ENCODE data around the gene ZNRF4. TPM values are rescaled to one million over a fixed set of nuclear protein-coding genes. Genes with fewer than 3 reads are reported as not detected.
"Not testable (repeated sequence)": the region's sequence is repeated elsewhere in the genome, so short reads cannot be mapped to it uniquely, and the experiment has no call there.

Gene ZNRF4, protein sequence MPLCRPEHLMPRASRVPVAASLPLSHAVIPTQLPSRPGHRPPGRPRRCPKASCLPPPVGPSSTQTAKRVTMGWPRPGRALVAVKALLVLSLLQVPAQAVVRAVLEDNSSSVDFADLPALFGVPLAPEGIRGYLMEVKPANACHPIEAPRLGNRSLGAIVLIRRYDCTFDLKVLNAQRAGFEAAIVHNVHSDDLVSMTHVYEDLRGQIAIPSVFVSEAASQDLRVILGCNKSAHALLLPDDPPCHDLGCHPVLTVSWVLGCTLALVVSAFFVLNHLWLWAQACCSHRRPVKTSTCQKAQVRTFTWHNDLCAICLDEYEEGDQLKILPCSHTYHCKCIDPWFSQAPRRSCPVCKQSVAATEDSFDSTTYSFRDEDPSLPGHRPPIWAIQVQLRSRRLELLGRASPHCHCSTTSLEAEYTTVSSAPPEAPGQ
- total RNA-seq (not detected), polyA plus RNA-seq (not detected), total RNA-seq (not detected)

- no peak within 1 kb of the TSS for H3K27ac ChIP-seq (ENCODE audit: low read depth, low read length)
- POLR2A ChIA-PET = no interaction called here
- no peaks in the 10 kb centered on the region for H3K4me1 Mint-ChIP-seq
Observed at GRCh38 chr19:5455367-5456129, at the start of gene ZNRF4. Gene ZNRF4, plus strand, starts transcription at chr19:5455417. Its CDS starts 75 bp downstream, at chr19:5455492.

GRCh38 chr19:5406198-5406597 lies 49.0 kb upstream of the ZNRF4 start:
- intact Hi-C loops (cut with micrococcal nuclease); DNase-seq; POLR2A ChIA-PET; H3K27ac Mint-ChIP-seq; H3K27ac ChIP-seq (ENCODE audit: low read depth, low read length); H3K4me3 Mint-ChIP-seq; H3K27me3 ChIP-seq (ENCODE audit: control insufficient read depth in 2 of 2, insufficient read depth in 2 of 2, low read length in 2 of 2); H3K4me1 ChIP-seq (ENCODE audit: control insufficient read depth in 2 of 2, insufficient read depth in 2 of 2, low read length in 2 of 2); H3K36me3 ChIP-seq (ENCODE audit: control insufficient read depth in 2 of 3, insufficient read depth in 3 of 3, low read length in 3 of 3); H3K4me3 ChIP-seq (ENCODE audit: low read length); CTCF ChIA-PET; ATAC-seq; H3K4me1 Mint-ChIP-seq; H3K9me3 ChIP-seq (ENCODE audit: control insufficient read depth in 2 of 3, low read length in 3 of 3): not testable (repeated sequence)
- Mint-ChIP-seq H3K9me3 (peaks cover 8 to 42% (median 18%) of the 10 kb centered on the region in 11 donors), H3K27me3 (peaks cover 0 to 34% (median 29%) of the 10 kb centered on the region in 5 donors), H3K36me3 (peaks cover 0 to 13% (median 0%) of the 10 kb centered on the region in 5 donors)

More at GRCh38 chr19:5455367-5456129, at the start of gene ZNRF4:
- Histone ChIP-seq H3K9me3 (ENCODE audit: control insufficient read depth in 2 of 3, low read length in 3 of 3) (peaks cover 0 to 7% (median 0%) of the 10 kb centered on the region in 3 experiments), H3K27me3 (ENCODE audit: control insufficient read depth in 2 of 2, insufficient read depth in 2 of 2, low read length in 2 of 2) (no peaks in the 10 kb centered on the region), H3K4me3 (ENCODE audit: low read length) (no peak within 1 kb of the TSS), H3K36me3 (ENCODE audit: control insufficient read depth in 2 of 3, insufficient read depth in 3 of 3, low read length in 3 of 3) (no peaks in the 10 kb centered on the region), H3K4me1 (ENCODE audit: control insufficient read depth in 2 of 2, insufficient read depth in 2 of 2, low read length in 2 of 2) (no peaks in the 10 kb centered on the region)
- ATAC-seq (no peak), DNase-seq (no peak)
- H3K9me3 Mint-ChIP-seq = peaks cover 0 to 8% (median 0%) of the 10 kb centered on the region in 11 donors
- no peak within 1 kb of the TSS for H3K4me3 Mint-ChIP-seq
- CTCF ChIA-PET = no interaction called here
- peaks cover 0 to 28% (median 6%) of the 10 kb centered on the region in 5 donors for H3K27me3 Mint-ChIP-seq
- no peak within 1 kb of the TSS for H3K27ac Mint-ChIP-seq
- intact Hi-C loops (cut with micrococcal nuclease) = no loop called here
- H3K36me3 Mint-ChIP-seq = no peaks in the 10 kb centered on the region

GRCh38 chr19:5406816-5407215 lies 48.4 kb upstream of the ZNRF4 start:
- H3K27ac ChIP-seq (ENCODE audit: low read depth, low read length) = no peak overlapping the region
- peaks cover 0 to 7% (median 0%) of the 10 kb centered on the region in 3 experiments for H3K9me3 ChIP-seq (ENCODE audit: control insufficient read depth in 2 of 3, low read length in 3 of 3)
- no peak overlapping the region for H3K4me3 ChIP-seq (ENCODE audit: low read length)
- no peak overlapping the region for H3K4me3 Mint-ChIP-seq
- H3K4me1 ChIP-seq (ENCODE audit: control insufficient read depth in 2 of 2, insufficient read depth in 2 of 2, low read length in 2 of 2) = no peaks in the 10 kb centered on the region
- H3K9me3 Mint-ChIP-seq = peaks cover 7 to 42% (median 18%) of the 10 kb centered on the region in 11 donors
- DNase-seq (no peak), ATAC-seq (no peak)
- intact Hi-C loops (cut with micrococcal nuclease) = no loop called here
- H3K36me3 Mint-ChIP-seq = peaks cover 0 to 13% (median 0%) of the 10 kb centered on the region in 5 donors
- H3K27me3 ChIP-seq (ENCODE audit: control insufficient read depth in 2 of 2, insufficient read depth in 2 of 2, low read length in 2 of 2) = no peaks in the 10 kb centered on the region
- H3K27me3 Mint-ChIP-seq = peaks cover 0 to 33% (median 29%) of the 10 kb centered on the region in 5 donors
- ChIA-PET POLR2A (no interaction called here), CTCF (no interaction called here)
- peaks cover 0 to 6% (median 0%) of the 10 kb centered on the region in 7 donors for H3K4me1 Mint-ChIP-seq
- H3K36me3 ChIP-seq (ENCODE audit: control insufficient read depth in 2 of 3, insufficient read depth in 3 of 3, low read length in 3 of 3) = no peaks in the 10 kb centered on the region
- H3K27ac Mint-ChIP-seq = no peak overlapping the region

DNA sequence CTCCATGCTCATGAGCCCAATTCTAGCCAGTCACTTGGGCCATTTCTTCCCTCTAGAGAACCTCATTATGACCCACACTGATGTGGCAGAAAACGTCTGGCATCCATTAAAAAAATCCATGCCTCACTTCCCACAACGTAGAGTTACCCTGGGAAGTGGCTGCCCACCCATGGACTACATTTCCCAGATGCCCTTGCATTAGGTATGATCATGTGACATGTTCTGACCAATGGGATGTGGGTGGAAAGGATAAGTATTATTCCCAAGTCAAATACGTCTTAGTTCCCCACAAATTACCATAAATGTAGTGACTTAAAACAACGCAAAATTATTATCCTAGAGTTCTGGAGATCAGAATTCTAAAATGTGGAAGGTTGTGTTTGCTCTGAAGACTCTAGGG lies 47.9 kb upstream of the ZNRF4 start:
- H3K36me3 Mint-ChIP-seq = peaks cover 0 to 13% (median 0%) of the 10 kb centered on the region in 5 donors
- H3K4me1 Mint-ChIP-seq = peaks cover 0 to 6% (median 0%) of the 10 kb centered on the region in 7 donors
- H3K4me3 Mint-ChIP-seq = no peak overlapping the region

GRCh38 chr19:5417495-5418436 lies 37.5 kb upstream of the ZNRF4 start:
- peaks cover 0 to 7% (median 0%) of the 10 kb centered on the region in 5 donors for H3K36me3 Mint-ChIP-seq
- Histone ChIP-seq H3K4me1 (ENCODE audit: control insufficient read depth in 2 of 2, insufficient read depth in 2 of 2, low read length in 2 of 2) (no peaks in the 10 kb centered on the region), H3K9me3 (ENCODE audit: control insufficient read depth in 2 of 3, low read length in 3 of 3) (no peaks in the 10 kb centered on the region), H3K27me3 (ENCODE audit: control insufficient read depth in 2 of 2, insufficient read depth in 2 of 2, low read length in 2 of 2) (no peaks in the 10 kb centered on the region), H3K4me3 (ENCODE audit: low read length) (no peak overlapping the region), H3K27ac (ENCODE audit: low read depth, low read length) (no peak overlapping the region), H3K36me3 (ENCODE audit: control insufficient read depth in 2 of 3, insufficient read depth in 3 of 3, low read length in 3 of 3) (no peaks in the 10 kb centered on the region)
- DNase-seq (no peak), ATAC-seq (no peak)
- no peaks in the 10 kb centered on the region for H3K4me1 Mint-ChIP-seq
- no peak overlapping the region for H3K27ac Mint-ChIP-seq
- H3K27me3 Mint-ChIP-seq = peaks cover 0 to 50% (median 43%) of the 10 kb centered on the region in 5 donors
- no peak overlapping the region for H3K4me3 Mint-ChIP-seq
- intact Hi-C loops (cut with micrococcal nuclease) = no loop called here
- ChIA-PET POLR2A (no interaction called here), CTCF (no interaction called here)
- H3K9me3 Mint-ChIP-seq = peaks cover 0 to 5% (median 0%) of the 10 kb centered on the region in 11 donors

More for the DNA sequence above, 47.9 kb upstream of the ZNRF4 start:
- ChIA-PET CTCF (no interaction called here), POLR2A (no interaction called here)
- H3K27ac ChIP-seq (ENCODE audit: low read depth, low read length) = no peak overlapping the region
- Mint-ChIP-seq H3K27me3 (peaks cover 0 to 33% (median 28%) of the 10 kb centered on the region in 5 donors), H3K27ac (no peak overlapping the region), H3K9me3 (peaks cover 7 to 42% (median 18%) of the 10 kb centered on the region in 11 donors)
- no peaks in the 10 kb centered on the region for H3K4me1 ChIP-seq (ENCODE audit: control insufficient read depth in 2 of 2, insufficient read depth in 2 of 2, low read length in 2 of 2)
- no peak overlapping the region for H3K4me3 ChIP-seq (ENCODE audit: low read length)
- no peaks in the 10 kb centered on the region for H3K36me3 ChIP-seq (ENCODE audit: control insufficient read depth in 2 of 3, insufficient read depth in 3 of 3, low read length in 3 of 3)
- DNase-seq = no peak
- H3K9me3 ChIP-seq (ENCODE audit: control insufficient read depth in 2 of 3, low read length in 3 of 3) = peaks cover 0 to 7% (median 0%) of the 10 kb centered on the region in 3 experiments
- ATAC-seq = no peak
- no peaks in the 10 kb centered on the region for H3K27me3 ChIP-seq (ENCODE audit: control insufficient read depth in 2 of 2, insufficient read depth in 2 of 2, low read length in 2 of 2)
- intact Hi-C loops (cut with micrococcal nuclease) = no loop called here

DNA sequence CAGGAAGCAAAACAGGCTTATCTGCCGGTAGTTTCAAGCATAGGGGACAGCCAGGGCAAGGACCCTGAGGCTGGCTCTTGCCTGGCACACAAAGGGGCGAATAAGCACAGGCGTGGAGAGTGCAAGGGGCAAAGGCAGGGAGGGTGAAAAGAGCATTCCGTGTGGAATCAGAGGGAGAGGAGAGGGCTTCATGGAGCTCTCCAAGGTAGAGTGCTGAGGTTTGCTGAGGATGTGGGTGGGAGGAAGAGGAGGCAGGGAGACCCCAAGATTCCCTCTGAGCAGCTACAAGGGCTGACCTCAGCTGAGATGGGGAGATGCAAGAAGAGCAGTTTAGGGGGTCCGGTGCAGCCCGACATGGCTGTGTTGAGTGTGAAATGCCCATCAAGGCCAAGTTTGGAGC lies 36.5 kb upstream of the ZNRF4 start:
- ChIA-PET POLR2A (interaction anchor here (0.5 kb wide), 1 partner anchor 134 kb away, joined by 3 read pairs; no protein-coding TSS in a partner anchor), CTCF (no interaction called here)
- H3K27me3 Mint-ChIP-seq = peaks cover 0 to 57% (median 44%) of the 10 kb centered on the region in 5 donors
- DNase-seq (no peak), ATAC-seq (no peak)
- H3K4me3 Mint-ChIP-seq = no peak overlapping the region
- Histone ChIP-seq H3K4me1 (ENCODE audit: control insufficient read depth in 2 of 2, insufficient read depth in 2 of 2, low read length in 2 of 2) (no peaks in the 10 kb centered on the region), H3K36me3 (ENCODE audit: control insufficient read depth in 2 of 3, insufficient read depth in 3 of 3, low read length in 3 of 3) (no peaks in the 10 kb centered on the region), H3K9me3 (ENCODE audit: control insufficient read depth in 2 of 3, low read length in 3 of 3) (no peaks in the 10 kb centered on the region), H3K4me3 (ENCODE audit: low read length) (no peak overlapping the region), H3K27me3 (ENCODE audit: control insufficient read depth in 2 of 2, insufficient read depth in 2 of 2, low read length in 2 of 2) (no peaks in the 10 kb centered on the region), H3K27ac (ENCODE audit: low read depth, low read length) (no peak overlapping the region)
- H3K4me1 Mint-ChIP-seq = no peaks in the 10 kb centered on the region
- H3K36me3 Mint-ChIP-seq = peaks cover 0 to 7% (median 0%) of the 10 kb centered on the region in 5 donors
- peaks cover 0 to 4% (median under 1%) of the 10 kb centered on the region in 11 donors for H3K9me3 Mint-ChIP-seq
- intact Hi-C loops (cut with micrococcal nuclease) = no loop called here
- H3K27ac Mint-ChIP-seq = no peak overlapping the region

Measured in naive thymus-derived CD4-positive, alpha-beta T cell (primary cell).